WTC11 (cell line): Measurements from ENCODE around the gene PPP3CA.

Experiments used
- ATF1 ChIP-seq: sonication (generic); formaldehyde crosslinking; IDR thresholded peaks from 2 replicates; pipeline ENCODE4 v1.8.1; 2023; ENCODE audit warnings: mild to moderate bottlenecking, moderate library complexity, missing genetic modification reagents
- CREM ChIP-seq: sonication (generic); formaldehyde crosslinking; IDR thresholded peaks from 2 replicates; pipeline ENCODE4 v1.8.1; 2022; ENCODE audit warnings: mild to moderate bottlenecking, missing genetic modification reagents, moderate library complexity
- TF ChIP-seq, protein P1 (sequence below): sonication (generic); formaldehyde crosslinking; IDR thresholded peaks from 2 replicates; pipeline ENCODE4 v1.8.0; 2022; ENCODE audit warnings: mild to moderate bottlenecking, missing genetic modification reagents
- TF ChIP-seq, protein P2 (sequence below): fragments of 200-600 bp; IDR thresholded peaks from 2 replicates; pipeline ENCODE4 v1.8.0; 2022; ENCODE audit warnings: antibody characterized with exemption
- TF ChIP-seq, protein P3 (sequence below): sonication (generic); formaldehyde crosslinking; IDR thresholded peaks from 2 replicates; pipeline ENCODE4 v1.8.0; 2023; ENCODE audit warnings: mild to moderate bottlenecking, missing genetic modification reagents
- TF ChIP-seq, protein P4 (sequence below): sonication (generic); formaldehyde crosslinking; IDR thresholded peaks from 2 replicates; pipeline ENCODE4 v1.8.1; 2023; ENCODE audit warnings: mild to moderate bottlenecking, missing genetic modification reagents, borderline replicate concordance

DNA sequence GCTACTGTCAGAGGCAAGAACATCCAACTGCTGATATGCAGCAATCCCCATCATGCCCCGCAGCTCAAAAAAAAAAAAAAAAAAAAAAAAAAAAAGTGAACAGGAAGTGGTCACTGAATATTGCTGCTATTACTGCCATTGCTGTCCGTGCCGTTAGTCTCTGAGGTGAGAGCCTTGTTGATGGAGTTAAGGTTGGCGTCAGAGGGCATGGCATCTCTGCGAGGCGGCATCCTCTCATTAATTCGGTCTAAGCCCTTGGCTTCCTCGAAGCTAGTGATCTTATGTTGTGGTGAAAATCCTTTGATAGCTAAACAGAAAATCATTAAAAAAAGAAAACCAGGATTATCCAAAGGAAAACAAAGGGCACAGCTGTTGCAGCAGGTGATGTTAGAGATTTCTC lies 321.6 kb downstream of the PPP3CA start:
- TF ChIP-seq, protein P1, sequence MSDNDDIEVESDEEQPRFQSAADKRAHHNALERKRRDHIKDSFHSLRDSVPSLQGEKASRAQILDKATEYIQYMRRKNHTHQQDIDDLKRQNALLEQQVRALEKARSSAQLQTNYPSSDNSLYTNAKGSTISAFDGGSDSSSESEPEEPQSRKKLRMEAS (CRISPR knock-in tag): no peak
- TF ChIP-seq, protein P2, sequence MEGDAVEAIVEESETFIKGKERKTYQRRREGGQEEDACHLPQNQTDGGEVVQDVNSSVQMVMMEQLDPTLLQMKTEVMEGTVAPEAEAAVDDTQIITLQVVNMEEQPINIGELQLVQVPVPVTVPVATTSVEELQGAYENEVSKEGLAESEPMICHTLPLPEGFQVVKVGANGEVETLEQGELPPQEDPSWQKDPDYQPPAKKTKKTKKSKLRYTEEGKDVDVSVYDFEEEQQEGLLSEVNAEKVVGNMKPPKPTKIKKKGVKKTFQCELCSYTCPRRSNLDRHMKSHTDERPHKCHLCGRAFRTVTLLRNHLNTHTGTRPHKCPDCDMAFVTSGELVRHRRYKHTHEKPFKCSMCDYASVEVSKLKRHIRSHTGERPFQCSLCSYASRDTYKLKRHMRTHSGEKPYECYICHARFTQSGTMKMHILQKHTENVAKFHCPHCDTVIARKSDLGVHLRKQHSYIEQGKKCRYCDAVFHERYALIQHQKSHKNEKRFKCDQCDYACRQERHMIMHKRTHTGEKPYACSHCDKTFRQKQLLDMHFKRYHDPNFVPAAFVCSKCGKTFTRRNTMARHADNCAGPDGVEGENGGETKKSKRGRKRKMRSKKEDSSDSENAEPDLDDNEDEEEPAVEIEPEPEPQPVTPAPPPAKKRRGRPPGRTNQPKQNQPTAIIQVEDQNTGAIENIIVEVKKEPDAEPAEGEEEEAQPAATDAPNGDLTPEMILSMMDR: no peak
- TF ChIP-seq, protein P3, sequence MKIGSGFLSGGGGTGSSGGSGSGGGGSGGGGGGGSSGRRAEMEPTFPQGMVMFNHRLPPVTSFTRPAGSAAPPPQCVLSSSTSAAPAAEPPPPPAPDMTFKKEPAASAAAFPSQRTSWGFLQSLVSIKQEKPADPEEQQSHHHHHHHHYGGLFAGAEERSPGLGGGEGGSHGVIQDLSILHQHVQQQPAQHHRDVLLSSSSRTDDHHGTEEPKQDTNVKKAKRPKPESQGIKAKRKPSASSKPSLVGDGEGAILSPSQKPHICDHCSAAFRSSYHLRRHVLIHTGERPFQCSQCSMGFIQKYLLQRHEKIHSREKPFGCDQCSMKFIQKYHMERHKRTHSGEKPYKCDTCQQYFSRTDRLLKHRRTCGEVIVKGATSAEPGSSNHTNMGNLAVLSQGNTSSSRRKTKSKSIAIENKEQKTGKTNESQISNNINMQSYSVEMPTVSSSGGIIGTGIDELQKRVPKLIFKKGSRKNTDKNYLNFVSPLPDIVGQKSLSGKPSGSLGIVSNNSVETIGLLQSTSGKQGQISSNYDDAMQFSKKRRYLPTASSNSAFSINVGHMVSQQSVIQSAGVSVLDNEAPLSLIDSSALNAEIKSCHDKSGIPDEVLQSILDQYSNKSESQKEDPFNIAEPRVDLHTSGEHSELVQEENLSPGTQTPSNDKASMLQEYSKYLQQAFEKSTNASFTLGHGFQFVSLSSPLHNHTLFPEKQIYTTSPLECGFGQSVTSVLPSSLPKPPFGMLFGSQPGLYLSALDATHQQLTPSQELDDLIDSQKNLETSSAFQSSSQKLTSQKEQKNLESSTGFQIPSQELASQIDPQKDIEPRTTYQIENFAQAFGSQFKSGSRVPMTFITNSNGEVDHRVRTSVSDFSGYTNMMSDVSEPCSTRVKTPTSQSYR (CRISPR knock-in tag): no peak
- TF ChIP-seq CREM (CRISPR knock-in tag): no peak
- TF ChIP-seq ATF1 (CRISPR knock-in tag): no peak
- TF ChIP-seq, protein P4, sequence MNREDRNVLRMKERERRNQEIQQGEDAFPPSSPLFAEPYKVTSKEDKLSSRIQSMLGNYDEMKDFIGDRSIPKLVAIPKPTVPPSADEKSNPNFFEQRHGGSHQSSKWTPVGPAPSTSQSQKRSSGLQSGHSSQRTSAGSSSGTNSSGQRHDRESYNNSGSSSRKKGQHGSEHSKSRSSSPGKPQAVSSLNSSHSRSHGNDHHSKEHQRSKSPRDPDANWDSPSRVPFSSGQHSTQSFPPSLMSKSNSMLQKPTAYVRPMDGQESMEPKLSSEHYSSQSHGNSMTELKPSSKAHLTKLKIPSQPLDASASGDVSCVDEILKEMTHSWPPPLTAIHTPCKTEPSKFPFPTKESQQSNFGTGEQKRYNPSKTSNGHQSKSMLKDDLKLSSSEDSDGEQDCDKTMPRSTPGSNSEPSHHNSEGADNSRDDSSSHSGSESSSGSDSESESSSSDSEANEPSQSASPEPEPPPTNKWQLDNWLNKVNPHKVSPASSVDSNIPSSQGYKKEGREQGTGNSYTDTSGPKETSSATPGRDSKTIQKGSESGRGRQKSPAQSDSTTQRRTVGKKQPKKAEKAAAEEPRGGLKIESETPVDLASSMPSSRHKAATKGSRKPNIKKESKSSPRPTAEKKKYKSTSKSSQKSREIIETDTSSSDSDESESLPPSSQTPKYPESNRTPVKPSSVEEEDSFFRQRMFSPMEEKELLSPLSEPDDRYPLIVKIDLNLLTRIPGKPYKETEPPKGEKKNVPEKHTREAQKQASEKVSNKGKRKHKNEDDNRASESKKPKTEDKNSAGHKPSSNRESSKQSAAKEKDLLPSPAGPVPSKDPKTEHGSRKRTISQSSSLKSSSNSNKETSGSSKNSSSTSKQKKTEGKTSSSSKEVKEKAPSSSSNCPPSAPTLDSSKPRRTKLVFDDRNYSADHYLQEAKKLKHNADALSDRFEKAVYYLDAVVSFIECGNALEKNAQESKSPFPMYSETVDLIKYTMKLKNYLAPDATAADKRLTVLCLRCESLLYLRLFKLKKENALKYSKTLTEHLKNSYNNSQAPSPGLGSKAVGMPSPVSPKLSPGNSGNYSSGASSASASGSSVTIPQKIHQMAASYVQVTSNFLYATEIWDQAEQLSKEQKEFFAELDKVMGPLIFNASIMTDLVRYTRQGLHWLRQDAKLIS (CRISPR knock-in tag): no peak
